Immature natural killer cell (primary cell): ENCODE results near the gene SKIC2. TPM values are rescaled to one million over a fixed set of nuclear protein-coding genes. Genes with fewer than 3 reads are reported as not detected.

Experiments used
- DNase-seq, 3 donors: peaks; one replicate each; pipeline ENCODE4 v3.0.0; 2022; ENCODE audit warnings: mixed read lengths in 1 of 3
- H3K27ac Mint-ChIP-seq, 6 donors: one replicate each; pipeline ENCODE4 v1.8.0; 2020; ENCODE audit warnings: mixed read lengths in 6 of 6, mild to moderate bottlenecking in 5 of 6, inconsistent platforms in 4 of 6, moderate library complexity in 3 of 6
- H3K27me3 Mint-ChIP-seq, 3 donors: one replicate each; pipeline ENCODE4 v1.8.0; 2020 to 2021; ENCODE audit warnings: low read depth in 3 of 3, mild to moderate bottlenecking in 3 of 3, mixed read lengths in 3 of 3, moderate library complexity in 3 of 3, inconsistent platforms in 1 of 3
- H3K36me3 Mint-ChIP-seq, 3 donors: one replicate each; pipeline ENCODE4 v1.8.0; 2020; ENCODE audit warnings: mixed read lengths in 3 of 3, inconsistent platforms in 2 of 3, mild to moderate bottlenecking in 2 of 3
- H3K4me1 Mint-ChIP-seq, 2 donors: one replicate each; pipeline ENCODE4 v1.8.0; 2020; ENCODE audit warnings: inconsistent platforms in 2 of 2, mild to moderate bottlenecking in 2 of 2, mixed read lengths in 2 of 2, moderate library complexity in 1 of 2
- H3K4me3 Mint-ChIP-seq, 5 donors: one replicate each; pipeline ENCODE4 v1.8.0; 2020; ENCODE audit warnings: mild to moderate bottlenecking in 5 of 5, mixed read lengths in 5 of 5, inconsistent platforms in 3 of 5, moderate library complexity in 3 of 5
- H3K9me3 Mint-ChIP-seq, 6 donors: one replicate each; pipeline ENCODE4 v1.8.0; 2020; ENCODE audit warnings: mild to moderate bottlenecking in 6 of 6, mixed read lengths in 6 of 6, inconsistent platforms in 4 of 6, moderate library complexity in 3 of 6
- polyA plus RNA-seq, 3 donors: library from polyadenylated mRNA; unstranded; fragments of 300-500 nt; fragmentation: Illumina TruSeq; gene quantifications; one replicate each; pipeline ENCODE4 v1.2.3, GENCODE V29; 2021

SKIC2 gene
- polyA plus RNA-seq, 3 donors from 2014 or later, result 14.1 to 20.6 (median 19.3) TPM

DNA sequence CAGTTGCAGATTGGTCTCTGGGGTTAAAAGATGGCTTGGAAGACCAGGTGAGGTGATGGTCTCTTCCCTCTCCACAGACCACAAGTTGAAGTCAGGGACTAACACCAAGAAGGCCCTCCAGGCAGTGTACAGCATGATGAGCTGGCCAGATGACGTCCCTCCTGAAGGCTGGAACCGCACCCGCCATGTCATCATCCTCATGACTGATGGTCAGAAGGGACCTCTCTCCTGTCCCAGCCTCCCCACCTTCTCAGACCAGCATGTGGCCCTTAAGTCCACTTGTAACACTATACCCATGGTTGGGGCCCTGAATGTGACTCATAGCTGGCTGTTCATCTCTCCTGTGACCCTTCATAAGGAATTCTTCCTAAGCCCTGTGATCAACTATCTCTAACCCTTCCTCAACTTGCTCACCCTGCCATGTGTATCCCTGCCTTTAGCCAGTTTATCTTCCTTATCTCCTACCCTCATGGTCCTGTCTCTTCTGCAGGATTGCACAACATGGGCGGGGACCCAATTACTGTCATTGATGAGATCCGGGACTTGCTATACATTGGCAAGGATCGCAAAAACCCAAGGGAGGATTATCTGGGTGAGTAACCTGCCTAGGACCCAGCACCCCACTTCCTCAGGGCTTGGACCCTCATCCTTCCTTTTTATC is 10.1 kb upstream of the SKIC2 start:
- DNase-seq, result no peak
- Mint-ChIP-seq H3K4me3 (no peak overlapping the region), H3K27me3 (peaks cover 2 to 15% (median 10%) of the 10 kb centered on the region in 3 donors), H3K4me1 (peaks cover 0 to 6% of the 10 kb centered on the region in 2 donors), H3K36me3 (peaks cover 9 to 13% (median 10%) of the 10 kb centered on the region in 3 donors), H3K27ac (no peak overlapping the region), H3K9me3 (no peaks in the 10 kb centered on the region)

GRCh38 chr6:31949926-31950548 is 8.9 kb upstream of the SKIC2 start:
- Mint-ChIP-seq H3K27ac (peak overlapping the region in 2 of 6 donors; percentile 24 to 71), H3K36me3 (peaks cover 19 to 24% (median 22%) of the 10 kb centered on the region in 3 donors)

DNA sequence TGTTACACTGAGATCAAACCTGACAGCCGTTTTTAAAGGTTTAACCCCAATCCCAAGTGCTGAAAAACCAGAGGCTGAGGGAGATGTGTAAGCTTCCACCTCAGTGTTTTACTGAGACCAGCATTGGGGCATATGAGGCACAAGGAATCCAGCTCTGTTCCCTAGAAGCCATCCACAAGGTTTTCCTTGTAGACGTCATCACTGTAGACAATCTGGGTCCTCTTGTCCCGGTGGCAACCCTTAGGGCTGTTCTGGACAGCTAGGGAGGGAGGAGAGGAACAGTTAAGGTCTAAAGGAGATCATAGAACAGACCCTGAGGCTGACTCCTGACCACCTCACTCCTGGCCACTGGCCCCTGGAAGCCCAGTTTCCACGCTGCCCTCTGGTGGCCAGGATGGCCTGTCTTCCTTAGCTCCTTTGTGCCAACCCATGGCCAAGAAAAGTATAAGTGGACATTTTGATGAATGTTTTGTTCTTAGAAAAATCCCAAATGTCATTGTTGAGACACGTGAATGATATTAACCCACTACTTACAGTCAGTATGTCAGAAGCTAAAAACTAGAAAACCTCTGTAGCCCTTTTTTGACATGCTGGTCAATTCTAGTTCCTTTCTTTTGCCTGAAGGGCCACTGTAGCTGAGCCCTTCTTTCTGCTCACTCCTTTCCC is 6.7 kb upstream of the SKIC2 start:
- Mint-ChIP-seq H3K36me3 (peaks cover 19 to 31% (median 24%) of the 10 kb centered on the region in 3 donors), H3K9me3 (no peaks in the 10 kb centered on the region), H3K27ac (peak overlapping the region in 2 of 6 donors; percentile 46 to 49), H3K27me3 (peaks cover 0 to 5% (median 5%) of the 10 kb centered on the region in 3 donors), H3K4me1 (peaks cover 1 to 10% of the 10 kb centered on the region in 2 donors), H3K4me3 (no peak overlapping the region)
- peak; percentile 27 to 30 (median 29) for DNase-seq

More at GRCh38 chr6:31949926-31950548, 8.9 kb upstream of the SKIC2 start:
- Mint-ChIP-seq H3K4me3 (no peak overlapping the region), H3K27me3 (peaks cover 2 to 12% (median 10%) of the 10 kb centered on the region in 3 donors), H3K9me3 (no peaks in the 10 kb centered on the region), H3K4me1 (peaks cover 0 to 6% of the 10 kb centered on the region in 2 donors)
- DNase-seq, result no peak

DNA sequence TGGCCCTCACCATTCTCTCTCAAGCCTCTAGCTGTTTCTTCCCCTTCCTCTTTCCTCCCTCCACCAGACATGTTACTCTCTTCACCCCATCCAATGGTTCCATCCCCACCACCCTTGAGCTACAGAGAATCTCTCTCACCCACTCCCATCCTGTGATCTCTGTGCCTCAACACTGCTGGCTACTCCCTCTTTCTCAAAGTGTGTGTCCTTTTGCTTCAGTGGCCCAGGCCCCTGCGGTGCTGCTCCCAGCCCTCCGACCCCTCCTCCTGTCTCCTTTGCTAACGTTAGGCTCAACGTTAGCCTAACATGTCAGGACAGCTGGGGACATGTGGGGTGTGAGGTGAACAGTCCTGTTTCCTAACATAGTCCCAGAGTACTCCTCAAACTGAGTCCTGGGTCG is 6.1 kb upstream of the SKIC2 start:
- Mint-ChIP-seq H3K27ac (peak overlapping the region in 2 of 6 donors; percentile 46 to 49), H3K27me3 (peaks cover 0 to 5% (median 5%) of the 10 kb centered on the region in 3 donors), H3K36me3 (peaks cover 19 to 31% (median 24%) of the 10 kb centered on the region in 3 donors), H3K9me3 (no peaks in the 10 kb centered on the region), H3K4me3 (no peak overlapping the region), H3K4me1 (peaks cover 7 to 16% of the 10 kb centered on the region in 2 donors)
- no peak for DNase-seq

DNA sequence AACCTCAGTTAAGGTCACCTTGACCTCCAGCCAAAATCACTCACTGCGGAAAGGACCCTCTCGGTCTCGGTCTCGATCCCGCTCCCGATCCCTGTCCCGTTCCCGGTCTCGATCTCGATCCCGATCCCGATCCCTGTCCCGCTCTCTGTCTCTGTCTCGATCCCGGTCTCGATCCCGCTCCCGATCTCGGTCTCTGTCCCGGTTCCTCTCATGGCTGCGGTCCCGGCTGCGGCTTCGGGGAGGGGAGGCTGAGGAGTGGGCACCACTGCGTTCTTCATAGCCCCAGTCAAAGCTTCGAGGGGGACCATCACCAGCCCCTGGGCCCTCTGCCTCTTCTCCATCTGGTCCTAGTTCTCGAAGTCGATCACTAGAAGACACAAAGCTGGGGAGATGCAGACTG is 4.5 kb upstream of the SKIC2 start:
- H3K9me3 Mint-ChIP-seq, result no peaks in the 10 kb centered on the region
- H3K27me3 Mint-ChIP-seq, result peaks cover 4 to 10% (median 7%) of the 10 kb centered on the region in 3 donors
- DNase-seq, result no peak
- peaks cover 22 to 30% of the 10 kb centered on the region in 2 donors for H3K4me1 Mint-ChIP-seq
- H3K4me3 Mint-ChIP-seq, result no peak overlapping the region
- H3K36me3 Mint-ChIP-seq, result peaks cover 19 to 31% (median 24%) of the 10 kb centered on the region in 3 donors
- peak overlapping the region in 2 of 6 donors; percentile 18 to 68 for H3K27ac Mint-ChIP-seq

GRCh38 chr6:31956796-31957195 is 2.2 kb upstream of the SKIC2 start:
- Mint-ChIP-seq H3K4me1 (peaks cover 31 to 44% of the 10 kb centered on the region in 2 donors), H3K36me3 (peaks cover 19 to 45% (median 25%) of the 10 kb centered on the region in 3 donors), H3K4me3 (peak overlapping the region in 1 of 5 donors; percentile 97), H3K9me3 (no peaks in the 10 kb centered on the region), H3K27ac (peak overlapping the region in 3 of 6 donors; percentile 34 to 98 (median 97)), H3K27me3 (peaks cover 4 to 10% (median 6%) of the 10 kb centered on the region in 3 donors)
- DNase-seq, result no peak

- H3K36me3 Mint-ChIP-seq, result peaks cover 15 to 55% (median 26%) of the 10 kb centered on the region in 3 donors
- H3K9me3 Mint-ChIP-seq, result no peaks in the 10 kb centered on the region
- H3K27me3 Mint-ChIP-seq, result peaks cover 4 to 11% (median 6%) of the 10 kb centered on the region in 3 donors
- peaks cover 31 to 46% of the 10 kb centered on the region in 2 donors for H3K4me1 Mint-ChIP-seq
- H3K4me3 Mint-ChIP-seq, result peak overlapping the region; percentile 93 to 98 (median 97)
- peak overlapping the region; percentile 97 to 99 (median 98) for H3K27ac Mint-ChIP-seq
- DNase-seq, result no peak
Observed at GRCh38 chr6:31958412-31958740, 599 bp upstream of the SKIC2 start.

DNA sequence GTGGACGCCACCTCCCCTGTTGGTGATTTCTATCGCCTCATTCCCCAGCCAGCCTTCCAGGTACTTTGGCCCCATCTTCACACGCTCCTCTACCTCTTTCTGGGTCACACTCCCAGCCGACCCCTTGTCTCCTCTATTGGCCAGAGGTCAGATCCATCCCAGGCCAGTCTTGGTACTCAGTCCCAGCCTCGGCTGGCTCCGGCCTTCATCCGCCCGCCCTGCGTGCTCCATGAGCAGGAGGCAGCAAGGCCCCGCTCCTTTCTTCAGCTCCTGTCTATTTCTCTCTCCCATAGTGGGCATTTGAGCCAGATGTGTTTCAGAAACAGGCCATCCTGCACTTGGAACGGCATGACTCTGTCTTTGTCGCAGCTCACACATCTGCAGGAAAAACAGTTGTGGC is 2.6 kb downstream of the SKIC2 start:
- H3K27ac Mint-ChIP-seq, result peak overlapping the region in 3 of 6 donors; percentile 70 to 77 (median 73)
- peak overlapping the region in 1 of 5 donors; percentile 59 for H3K4me3 Mint-ChIP-seq
- H3K27me3 Mint-ChIP-seq, result peaks cover 4 to 11% (median 6%) of the 10 kb centered on the region in 3 donors
- DNase-seq, result no peak
- H3K9me3 Mint-ChIP-seq, result no peaks in the 10 kb centered on the region
- peaks cover 0 to 48% (median 20%) of the 10 kb centered on the region in 3 donors for H3K36me3 Mint-ChIP-seq
- peaks cover 31 to 44% of the 10 kb centered on the region in 2 donors for H3K4me1 Mint-ChIP-seq

GRCh38 chr6:31963921-31964320 is 4.9 kb downstream of the SKIC2 start:
- H3K27me3 Mint-ChIP-seq, result peaks cover 0 to 8% (median 4%) of the 10 kb centered on the region in 3 donors
- H3K4me3 Mint-ChIP-seq, result no peak overlapping the region
- peaks cover 0 to 61% (median 24%) of the 10 kb centered on the region in 3 donors for H3K36me3 Mint-ChIP-seq
- DNase-seq, result no peak
- H3K27ac Mint-ChIP-seq, result peak overlapping the region in 2 of 6 donors; percentile 11 to 29
- peaks cover 15 to 26% of the 10 kb centered on the region in 2 donors for H3K4me1 Mint-ChIP-seq
- no peaks in the 10 kb centered on the region for H3K9me3 Mint-ChIP-seq

DNA sequence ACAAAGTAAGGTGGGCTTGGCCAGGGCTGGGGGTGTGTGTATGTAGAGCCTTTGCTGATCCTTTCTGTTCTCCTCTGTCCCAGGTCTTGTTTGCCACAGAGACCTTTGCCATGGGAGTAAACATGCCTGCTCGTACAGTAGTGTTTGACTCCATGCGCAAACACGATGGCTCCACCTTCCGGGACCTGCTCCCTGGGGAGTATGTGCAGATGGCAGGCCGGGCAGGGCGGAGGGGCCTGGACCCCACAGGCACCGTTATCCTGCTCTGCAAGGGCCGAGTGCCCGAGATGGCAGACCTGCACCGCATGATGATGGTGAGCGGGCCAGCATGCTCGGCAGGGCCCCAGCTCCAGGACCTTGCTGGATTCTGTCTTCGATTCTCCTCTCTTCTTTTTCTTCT is 6.7 kb downstream of the SKIC2 start:
- Mint-ChIP-seq H3K9me3 (no peaks in the 10 kb centered on the region), H3K4me3 (no peak overlapping the region), H3K4me1 (peaks cover 16 to 21% of the 10 kb centered on the region in 2 donors), H3K36me3 (peaks cover 0 to 62% (median 24%) of the 10 kb centered on the region in 3 donors), H3K27ac (peak overlapping the region in 1 of 6 donors; percentile 13), H3K27me3 (peaks cover 3 to 8% (median 4%) of the 10 kb centered on the region in 3 donors)
- DNase-seq, result no peak

GRCh38 chr6:31966506-31966905 is 7.5 kb downstream of the SKIC2 start:
- H3K9me3 Mint-ChIP-seq, result no peaks in the 10 kb centered on the region
- DNase-seq, result no peak
- peaks cover 3 to 12% (median 4%) of the 10 kb centered on the region in 3 donors for H3K27me3 Mint-ChIP-seq
- peak overlapping the region in 1 of 6 donors; percentile 29 for H3K27ac Mint-ChIP-seq
- H3K4me3 Mint-ChIP-seq, result no peak overlapping the region
- H3K4me1 Mint-ChIP-seq, result peaks cover 15 to 29% of the 10 kb centered on the region in 2 donors
- H3K36me3 Mint-ChIP-seq, result peaks cover 0 to 54% (median 24%) of the 10 kb centered on the region in 3 donors

DNA sequence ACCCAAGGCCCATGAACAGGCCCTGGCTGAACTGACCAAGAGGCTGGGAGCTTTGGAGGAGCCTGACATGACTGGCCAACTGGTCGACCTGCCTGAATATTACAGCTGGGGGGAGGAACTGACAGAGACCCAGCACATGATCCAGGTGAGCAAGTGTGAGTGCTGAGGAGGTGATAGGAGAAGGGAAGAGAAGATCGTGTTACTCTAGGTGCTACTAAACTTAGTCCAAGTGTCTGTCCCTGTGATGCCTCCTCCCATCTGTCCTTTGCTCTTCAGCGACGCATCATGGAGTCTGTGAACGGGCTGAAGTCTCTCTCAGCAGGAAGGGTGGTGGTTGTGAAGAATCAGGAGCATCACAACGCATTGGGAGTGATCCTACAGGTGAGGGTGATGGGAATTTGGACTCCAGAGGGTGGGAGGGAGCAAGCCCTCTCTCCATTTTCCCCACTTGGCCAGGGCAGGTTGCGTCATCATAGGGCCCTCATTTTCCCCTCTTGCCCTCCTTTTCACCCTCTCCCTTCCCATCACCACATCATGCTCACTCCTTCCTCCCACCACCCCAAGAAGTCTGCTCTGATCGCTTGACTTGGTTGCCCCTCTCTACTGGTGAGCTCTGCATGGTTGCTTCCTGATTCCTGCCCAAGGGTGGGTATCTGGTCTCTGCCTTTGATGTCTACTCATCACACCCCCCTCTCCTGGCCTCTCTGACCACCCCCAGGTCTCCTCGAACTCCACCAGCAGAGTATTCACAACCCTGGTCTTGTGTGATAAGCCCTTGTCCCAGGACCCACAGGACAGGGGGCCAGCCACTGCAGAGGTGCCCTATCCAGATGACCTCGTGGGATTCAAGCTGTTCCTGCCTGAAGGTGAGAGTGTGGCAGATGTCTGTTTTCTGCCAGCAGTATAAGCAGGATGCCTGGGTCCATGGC is 8.3 kb downstream of the SKIC2 start:
- no peak for DNase-seq
- H3K27ac Mint-ChIP-seq, result peak overlapping the region; percentile 23 to 74 (median 62)
- H3K4me3 Mint-ChIP-seq, result no peak overlapping the region
- H3K36me3 Mint-ChIP-seq, result peaks cover 0 to 46% (median 19%) of the 10 kb centered on the region in 3 donors
- H3K9me3 Mint-ChIP-seq, result no peaks in the 10 kb centered on the region
- H3K4me1 Mint-ChIP-seq, result peaks cover 22 to 29% of the 10 kb centered on the region in 2 donors
- H3K27me3 Mint-ChIP-seq, result peaks cover 11 to 19% (median 11%) of the 10 kb centered on the region in 3 donors

DNA sequence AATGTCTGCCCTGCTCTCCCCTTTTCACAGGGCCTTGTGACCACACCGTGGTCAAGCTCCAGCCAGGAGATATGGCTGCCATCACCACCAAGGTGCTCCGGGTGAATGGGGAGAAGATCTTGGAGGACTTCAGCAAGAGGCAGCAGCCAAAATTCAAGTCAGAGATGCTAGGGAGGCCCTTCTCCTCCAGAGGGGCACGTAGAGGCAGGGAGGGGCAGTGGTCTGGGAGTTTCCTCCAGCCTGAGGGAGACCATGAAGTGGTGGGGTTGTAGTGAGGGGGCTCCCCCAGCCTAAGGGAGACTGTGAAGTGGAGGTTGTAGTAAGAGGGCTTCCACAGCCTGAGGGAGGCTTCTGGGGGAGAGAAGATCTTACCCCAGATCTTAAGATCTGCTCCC is 8.9 kb downstream of the SKIC2 start:
- H3K27ac Mint-ChIP-seq, result peak overlapping the region; percentile 23 to 69 (median 54)
- no peak for DNase-seq
- H3K27me3 Mint-ChIP-seq, result peaks cover 12 to 20% (median 12%) of the 10 kb centered on the region in 3 donors
- no peak overlapping the region for H3K4me3 Mint-ChIP-seq
- no peaks in the 10 kb centered on the region for H3K9me3 Mint-ChIP-seq
- peaks cover 0 to 40% (median 15%) of the 10 kb centered on the region in 3 donors for H3K36me3 Mint-ChIP-seq
- peaks cover 28 to 34% of the 10 kb centered on the region in 2 donors for H3K4me1 Mint-ChIP-seq
